Stimulated activated CD8-positive, alpha-beta memory T cell treated with anti-CD3 and anti-CD28 coated beads, Interleukin-2, amount 100 ng/mL, for 1 hour (primary cell): ENCODE results near the gene ARHGAP44.
"Not testable (repeated sequence)": the region's sequence is repeated elsewhere in the genome, so short reads cannot be mapped to it uniquely, and the experiment has no call there.

Experiments
- DNase-seq, 2 donors: peaks; one replicate each; pipeline ENCODE4 v3.0.0-alpha.2; 2020; ENCODE audit warnings: low read depth in 2 of 2

Gene ARHGAP44

DNA sequence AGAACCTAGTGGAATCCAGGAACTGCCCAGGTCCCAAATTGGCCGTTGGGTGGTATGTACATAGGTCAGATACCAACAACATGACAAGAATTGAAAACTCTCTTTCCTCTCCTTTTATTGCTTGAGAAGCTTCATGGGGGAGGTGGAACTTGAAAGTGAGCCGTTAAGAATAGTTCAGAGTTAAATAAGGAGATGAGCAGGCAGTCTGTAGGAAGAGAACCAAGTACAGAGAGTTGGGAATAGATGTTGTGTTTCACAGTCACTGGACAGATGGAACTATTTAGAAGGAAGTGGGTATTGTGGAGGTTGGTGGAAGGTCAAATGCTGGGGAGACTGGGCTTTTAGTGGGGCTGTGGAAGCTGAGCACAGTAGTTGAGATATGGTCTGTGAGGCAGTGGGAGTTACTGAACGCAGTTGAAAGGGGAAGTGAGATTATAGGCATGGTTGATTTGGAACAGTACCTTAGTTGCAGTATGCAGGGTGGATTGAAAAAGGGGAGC lies 26.4 kb downstream of the ARHGAP44 start:
- no peak for DNase-seq

GRCh38 chr17:12821376-12821940 lies 32.2 kb downstream of the ARHGAP44 start:
- DNase-seq = no peak

- DNase-seq = no peak
Measured at GRCh38 chr17:12826431-12826830, 37.1 kb downstream of the ARHGAP44 start.

DNA sequence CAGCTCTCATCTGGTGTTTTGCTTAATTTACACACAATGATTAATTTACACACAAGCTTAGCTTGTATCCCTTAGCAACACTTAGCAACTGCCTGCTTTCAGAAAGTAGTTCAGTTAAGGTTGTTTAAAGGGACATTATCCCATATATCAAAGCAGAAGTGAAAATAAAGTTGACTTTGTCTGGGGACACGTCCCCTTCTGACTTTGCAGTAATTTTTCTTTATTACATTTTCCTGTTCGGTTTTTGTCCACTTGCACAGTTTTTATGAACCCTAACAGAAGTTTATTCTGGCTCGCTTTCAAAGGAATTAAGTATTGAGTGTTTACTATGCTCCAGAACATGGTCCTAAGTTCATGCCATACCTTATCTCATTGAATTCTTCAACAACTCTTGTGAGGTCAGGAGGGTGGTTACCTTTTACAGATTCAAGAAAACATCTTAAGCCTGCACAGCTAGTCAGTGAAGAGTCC lies 41.5 kb downstream of the ARHGAP44 start:
- DNase-seq = no peak

DNA sequence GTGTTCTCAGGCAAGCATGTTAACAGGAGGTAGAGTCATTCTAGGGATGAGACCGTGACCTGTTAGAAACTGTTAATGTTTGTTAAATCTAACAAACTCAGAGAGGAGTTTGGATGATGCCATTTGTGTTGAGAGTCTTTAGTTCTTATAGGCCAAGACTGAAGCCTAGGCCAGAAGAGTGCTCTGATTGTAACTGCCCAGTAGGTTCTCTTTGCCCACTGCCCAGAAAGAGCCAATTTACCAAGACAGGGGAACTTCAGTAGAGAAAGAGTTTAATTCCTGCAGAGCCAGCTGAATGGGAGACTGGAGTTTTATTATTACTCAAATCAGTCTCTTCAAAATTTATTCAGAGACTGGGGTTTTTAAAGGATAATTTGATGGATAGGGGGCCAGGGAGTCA lies 42.5 kb downstream of the ARHGAP44 start:
- no peak for DNase-seq

DNA sequence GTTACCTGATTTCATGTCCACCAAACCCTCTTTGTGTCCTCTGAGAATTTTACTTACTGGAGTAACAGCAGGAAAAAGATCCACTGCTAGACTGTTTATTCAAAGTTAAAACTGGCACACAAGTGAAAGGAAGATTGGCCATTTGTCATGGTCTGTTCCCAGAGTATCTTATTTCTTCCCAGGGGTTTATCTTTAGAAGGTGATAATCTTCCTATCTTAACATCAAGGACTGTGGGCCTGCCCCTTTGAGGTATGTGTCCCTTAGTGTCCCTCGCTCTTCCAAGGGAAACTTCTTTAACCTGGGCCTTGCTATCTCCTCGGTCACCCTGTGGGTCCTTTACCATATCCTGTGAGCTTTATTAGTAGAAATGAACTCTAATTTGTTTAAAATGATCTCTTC lies 49.7 kb downstream of the ARHGAP44 start:
- DNase-seq = no peak

GRCh38 chr17:12842936-12843335 lies 53.6 kb downstream of the ARHGAP44 start:
- no peak for DNase-seq

DNA sequence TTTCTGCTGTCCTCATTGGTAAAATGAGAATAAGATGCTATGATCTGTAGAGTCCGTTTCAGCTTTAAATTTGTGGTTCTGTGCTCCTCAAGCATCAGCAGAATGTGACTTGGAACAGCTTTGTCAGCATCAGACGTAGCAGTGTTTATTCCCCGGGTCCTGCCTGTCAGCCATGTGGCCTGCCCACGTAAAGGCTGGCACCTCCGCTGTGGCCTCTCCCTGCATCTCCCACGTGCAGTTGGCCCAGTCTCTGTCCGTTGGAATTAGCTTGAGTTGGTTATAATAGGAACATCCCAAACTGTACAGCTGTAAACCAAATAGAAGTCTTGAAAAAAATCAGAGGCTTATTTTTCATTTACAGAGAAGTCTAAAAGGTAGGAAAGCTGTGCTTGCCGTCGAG lies 61.7 kb downstream of the ARHGAP44 start:
- DNase-seq = no peak

DNA sequence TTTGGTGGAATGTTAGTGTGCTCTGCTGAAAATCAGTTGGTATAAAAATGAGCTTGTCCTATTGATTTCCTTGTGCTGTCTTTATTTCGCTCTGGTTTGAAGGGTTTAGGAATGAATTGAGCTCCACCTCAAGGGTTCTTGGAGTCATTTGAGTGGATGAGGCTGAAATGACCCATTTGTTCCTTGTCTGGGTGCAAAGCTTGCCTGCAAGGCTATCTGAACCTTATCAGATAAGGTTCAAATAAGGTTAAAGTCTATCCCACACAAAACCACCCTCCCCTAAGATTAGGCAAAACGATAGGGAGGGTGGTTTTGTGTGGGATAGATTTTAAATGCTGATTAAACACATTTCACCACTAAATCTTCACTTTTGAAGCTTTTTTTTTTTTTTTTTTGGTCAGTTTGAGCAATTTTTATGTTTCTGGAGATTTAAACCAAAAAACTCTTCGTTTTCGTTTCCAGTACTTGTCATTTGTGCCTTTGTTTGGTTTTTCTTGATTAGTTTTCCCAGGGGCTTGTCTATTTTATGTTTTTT lies 62.7 kb downstream of the ARHGAP44 start:
- no peak for DNase-seq

- no peak for DNase-seq
Measured at GRCh38 chr17:12853921-12854320, 64.6 kb downstream of the ARHGAP44 start.

DNA sequence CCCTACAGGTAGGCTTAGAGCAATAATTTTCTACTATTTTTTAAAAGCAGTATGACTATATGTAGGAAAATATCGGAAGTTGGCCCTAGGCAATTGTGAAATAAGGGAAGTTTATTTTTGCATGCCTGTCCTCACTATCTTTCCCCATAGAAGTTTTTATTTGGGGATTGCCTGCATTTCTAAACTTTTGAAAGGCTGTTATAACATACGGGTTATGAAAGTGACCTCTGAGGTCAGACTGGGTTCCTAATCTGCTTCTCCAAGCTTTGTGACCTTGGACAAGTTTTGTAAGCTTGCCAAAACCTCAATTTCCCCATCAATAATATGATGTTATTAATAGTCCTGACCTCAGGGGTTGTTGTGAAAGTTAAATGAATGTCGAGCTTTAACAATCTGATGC lies 67.1 kb downstream of the ARHGAP44 start:
- DNase-seq = no peak

GRCh38 chr17:12857592-12857991 lies 68.3 kb downstream of the ARHGAP44 start:
- no peak for DNase-seq

DNA sequence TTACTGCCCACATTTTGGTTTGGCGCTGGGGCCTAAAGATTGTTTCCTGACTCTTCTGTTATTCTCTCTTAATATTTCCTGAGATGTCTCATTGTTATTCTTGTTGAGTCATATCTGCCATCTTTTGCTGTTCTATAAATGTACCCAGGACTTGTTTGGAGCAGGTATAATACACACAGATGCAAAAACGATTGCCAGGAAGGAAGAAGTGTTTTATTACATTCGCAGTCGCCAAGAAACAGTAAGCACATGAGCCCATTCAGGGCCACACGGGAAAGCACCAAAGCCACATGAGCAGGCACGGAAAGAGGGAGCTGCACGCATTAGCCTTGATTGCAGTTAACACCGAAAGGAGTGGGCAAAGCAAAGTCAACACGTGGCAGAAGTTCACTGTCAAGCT lies 70.2 kb downstream of the ARHGAP44 start:
- DNase-seq = no peak

DNA sequence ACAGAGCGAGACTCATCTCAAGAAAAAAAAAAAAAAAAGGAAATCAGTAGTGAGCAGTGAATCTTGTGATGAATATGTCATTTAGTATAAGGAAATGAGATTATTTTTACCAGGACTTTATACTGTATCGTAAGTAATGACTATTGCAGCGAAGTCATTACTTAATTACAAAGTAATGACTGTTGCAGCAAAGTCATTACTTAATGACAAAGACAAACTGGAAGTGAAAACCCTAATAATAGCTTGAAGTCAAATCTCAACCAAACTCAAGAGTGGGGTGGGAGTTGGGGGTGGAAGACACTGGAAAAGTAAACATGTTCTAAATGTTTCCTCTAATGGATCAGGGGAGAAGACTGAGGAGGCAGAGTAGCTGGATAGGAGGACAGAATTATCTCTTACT lies 76.5 kb downstream of the ARHGAP44 start:
- no peak for DNase-seq

GRCh38 chr17:12866244-12866643 lies 76.9 kb downstream of the ARHGAP44 start:
- DNase-seq = no peak

- DNase-seq = no peak
Measured at GRCh38 chr17:12867726-12868125, 78.4 kb downstream of the ARHGAP44 start.

GRCh38 chr17:12873415-12874125 lies 84.3 kb downstream of the ARHGAP44 start:
- DNase-seq = not testable (repeated sequence)

DNA sequence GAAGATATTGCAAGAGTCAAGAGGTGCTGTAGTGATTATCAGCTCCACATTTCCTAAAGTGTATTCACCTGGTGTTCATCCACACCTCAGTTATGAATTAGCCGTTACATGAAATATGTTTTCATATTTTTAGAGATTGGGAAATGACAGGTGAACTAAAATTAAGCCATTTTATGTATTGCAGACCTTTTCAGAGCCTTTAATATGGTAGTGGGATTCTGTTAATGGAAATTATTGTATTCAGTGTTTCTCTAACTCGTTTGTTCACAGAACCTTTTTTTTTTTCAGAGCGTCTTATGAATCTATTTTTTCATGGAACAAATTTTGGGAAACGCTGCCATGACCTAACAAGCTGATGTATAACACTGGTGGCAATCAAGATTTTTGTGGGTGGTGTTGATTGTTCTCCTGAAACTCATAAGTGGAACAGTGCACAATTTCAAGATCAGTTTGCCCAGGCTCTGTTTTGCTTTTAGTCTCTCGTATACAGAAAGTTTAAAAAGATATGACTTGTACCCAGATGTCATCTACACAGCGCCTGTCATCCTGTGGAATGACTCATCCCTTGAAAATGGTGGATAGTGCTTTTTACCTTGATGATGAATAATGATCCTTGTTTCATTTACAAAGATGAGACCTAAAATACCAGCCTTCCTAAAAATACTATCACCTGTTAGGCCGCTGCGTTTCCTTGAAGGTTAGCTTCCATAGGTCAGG lies 88.8 kb downstream of the ARHGAP44 start:
- DNase-seq = no peak

GRCh38 chr17:12879096-12879495 lies 89.8 kb downstream of the ARHGAP44 start:
- not testable (repeated sequence) for DNase-seq

- DNase-seq = no peak
Measured at GRCh38 chr17:12883472-12883871, 94.2 kb downstream of the ARHGAP44 start.

- DNase-seq = no peak
Measured at GRCh38 chr17:12887088-12887487, 97.8 kb downstream of the ARHGAP44 start.

GRCh38 chr17:12896180-12896785 lies 107.0 kb downstream of the ARHGAP44 start:
- no peak for DNase-seq
